HG02840 (cell line): ENCODE data around the gene GRIK3.

ENCODE experiments used
- ATAC-seq: cut with Tn5 transposase; IDR thresholded peaks from one replicate; pipeline ENCODE4 v1.9.1; 2021; ENCODE audit warnings: mild to moderate bottlenecking, moderate library complexity, moderate number of reproducible peaks; ENCODE audit not compliant: unreplicated experiment, low FRiP score

Gene GRIK3

GRCh38 chr1:36884029-36884701 is 150.2 kb downstream of the GRIK3 start:
- no peak for ATAC-seq

- ATAC-seq = no peak
Measured at GRCh38 chr1:36883315-36883949, 150.9 kb downstream of the GRIK3 start.

- no peak for ATAC-seq
Measured at GRCh38 chr1:36882536-36883285, 151.6 kb downstream of the GRIK3 start.

GRCh38 chr1:36881541-36881940 is 152.8 kb downstream of the GRIK3 start:
- ATAC-seq = no peak

- ATAC-seq = no peak
Measured at GRCh38 chr1:36881068-36881405, 153.3 kb downstream of the GRIK3 start.

- no peak for ATAC-seq
Measured at GRCh38 chr1:36880155-36881067, 153.9 kb downstream of the GRIK3 start.

GRCh38 chr1:36879613-36880012 is 154.7 kb downstream of the GRIK3 start:
- ATAC-seq = no peak

GRCh38 chr1:36876990-36877389 is 157.3 kb downstream of the GRIK3 start:
- ATAC-seq = no peak

- ATAC-seq = no peak
Measured at GRCh38 chr1:36874271-36875060, 159.8 kb downstream of the GRIK3 start.

GRCh38 chr1:36872858-36873257 is 161.5 kb downstream of the GRIK3 start:
- no peak for ATAC-seq

GRCh38 chr1:36872126-36872754 is 162.1 kb downstream of the GRIK3 start:
- no peak for ATAC-seq

- no peak for ATAC-seq
Measured at GRCh38 chr1:36871146-36871971, 163.0 kb downstream of the GRIK3 start.

GRCh38 chr1:36869826-36870225 is 164.5 kb downstream of the GRIK3 start:
- no peak for ATAC-seq

GRCh38 chr1:36869054-36869453 is 165.3 kb downstream of the GRIK3 start:
- no peak for ATAC-seq

- ATAC-seq = no peak
Measured at GRCh38 chr1:36867575-36867974, 166.7 kb downstream of the GRIK3 start.

GRCh38 chr1:36866169-36866814 is 168.0 kb downstream of the GRIK3 start:
- no peak for ATAC-seq

GRCh38 chr1:36865602-36865900 is 168.8 kb downstream of the GRIK3 start:
- ATAC-seq = no peak
